GM12878 (cell line): ENCODE results near the gene CPEB1. TPM values are rescaled to one million over a fixed set of nuclear protein-coding genes. Genes with fewer than 3 reads are reported as not detected.

ENCODE experiments used
- ATAC-seq: fragments of 200-7000 bp; cut with Tn5 transposase; 3 replicates; pipeline ENCODE4 v1.9.1; 2020; ENCODE audit warnings: mild to moderate bottlenecking, moderate library complexity
- BruUV-seq: library from RNA; stranded (reverse); fragments of 400-500 nt; replicated peaks from 2 replicates; lab custom pipeline; 2021; lab: Mats Ljungman, UMichigan
- CTCF ChIA-PET: fragments of 300-600 bp; sonication (Branson Sonifier 250); formaldehyde crosslinking; extraction: SDS; loops from one replicate; lab custom pipeline; 2021; ENCODE audit warnings: inconsistent platforms; lab: Yijun Ruan, JAX
- POLR2A ChIA-PET: fragments of 350-600 bp; formaldehyde crosslinking; extraction: SDS; loops from one replicate; lab custom pipeline; 2021; ENCODE audit warnings: inconsistent platforms; lab: Charles Lee
- RAD21 ChIA-PET: fragments of 300-600 bp; sonication (Branson Sonifier 250); formaldehyde crosslinking; loops from one replicate; lab custom pipeline; 2023; ENCODE audit warnings: antibody characterized with exemption; ENCODE audit not compliant: unreplicated experiment; lab: Charles Lee
- SMC1A ChIA-PET: fragments of 300-600 bp; sonication (Branson Sonifier 250); formaldehyde crosslinking; loops from one replicate; lab custom pipeline; 2023; ENCODE audit not compliant: unreplicated experiment, uncharacterized antibody; lab: Charles Lee
- DNase-seq: peaks from one replicate; pipeline ENCODE4 v3.0.0-alpha.2; 2011; ENCODE audit warnings: low read depth, low spot score
- FAIRE-seq: peaks from 3 replicates; lab custom pipeline; 2011; peaks lifted over from hg19 to GRCh38; lab: Jason Lieb, UNC
- H2AFZ ChIP-seq: 2 replicates; pipeline ENCODE4 v1.6.0; 2011; ENCODE audit warnings: low read depth, low read length, control low read depth; ENCODE audit not compliant: control insufficient read depth
- H3K27ac ChIP-seq: 2 replicates; pipeline ENCODE4 v1.5.1; 2011; ENCODE audit warnings: control low read depth; ENCODE audit not compliant: control insufficient read depth, insufficient read depth
- H3K27me3 ChIP-seq, 2 experiments: replicated peaks in 1 of 2; 2 replicates each; pipeline versions ENCODE4 v1.6.0 to v1.6.1; 2011; ENCODE audit warnings: low read length in 1 of 2; ENCODE audit not compliant: control insufficient read depth in 2 of 2, insufficient read depth in 2 of 2
- H3K36me3 ChIP-seq, 2 experiments: 2 replicates each; pipeline ENCODE4 v1.5.1; 2011; ENCODE audit warnings: low read length in 1 of 2; ENCODE audit not compliant: control insufficient read depth in 2 of 2, insufficient read depth in 2 of 2
- H3K4me1 ChIP-seq: 2 replicates; pipeline ENCODE4 v1.6.1; 2011; ENCODE audit warnings: mild to moderate bottlenecking, low read length, moderate library complexity, mixed read lengths; ENCODE audit not compliant: control insufficient read depth, insufficient read depth
- H3K4me2 ChIP-seq: 2 replicates; pipeline ENCODE4 v1.6.0; 2011; ENCODE audit warnings: control low read depth; ENCODE audit not compliant: control insufficient read depth, insufficient read depth
- H3K4me3 ChIP-seq: fragments of 200-600 bp; sonication (generic); 2 replicates; pipeline ENCODE4 v1.5.1; 2016
- H3K79me2 ChIP-seq: 2 replicates; pipeline ENCODE4 v1.6.0; 2011; ENCODE audit warnings: low read length; ENCODE audit not compliant: control insufficient read depth, insufficient read depth
- H3K9ac ChIP-seq: 2 replicates; pipeline ENCODE4 v1.8.0; 2011; ENCODE audit warnings: low read length, control low read depth, mixed read lengths; ENCODE audit not compliant: control insufficient read depth, insufficient read depth
- H3K9me3 ChIP-seq: replicated peaks from 3 replicates; pipeline ENCODE4 v1.5.1; 2011; ENCODE audit warnings: mild to moderate bottlenecking, low read length; ENCODE audit not compliant: control insufficient read depth, insufficient read depth
- H4K20me1 ChIP-seq: 2 replicates; pipeline ENCODE4 v1.6.0; 2011; ENCODE audit not compliant: control insufficient read depth, insufficient read depth
- CEBPB ChIP-seq, 2 experiments: fragments of 150-350 bp in 1 of 2; IDR thresholded peaks; 2 replicates each; pipeline ENCODE4 v1.6.1; 2012 to 2014; ENCODE audit warnings: low read depth in 2 of 2, low read length in 2 of 2, borderline replicate concordance in 1 of 2, inconsistent platforms in 1 of 2
- CHD1 ChIP-seq: IDR thresholded peaks from 2 replicates; pipeline ENCODE4 v1.6.1; 2012; ENCODE audit warnings: low read depth, low read length, improper control_type of control experiment
- EED ChIP-seq: sonication (generic); IDR thresholded peaks from 2 replicates; pipeline ENCODE4 v1.6.1; 2016; ENCODE audit warnings: antibody characterized with exemption, low read depth
- ESRRA ChIP-seq: IDR thresholded peaks from 2 replicates; pipeline ENCODE4 v1.6.1; 2012; ENCODE audit warnings: mild to moderate bottlenecking, low read length, improper control_type of control experiment
- HCFC1 ChIP-seq: fragments of 150-350 bp; IDR thresholded peaks from 2 replicates; pipeline ENCODE4 v1.6.1; 2014; ENCODE audit warnings: low read length
- JUNB ChIP-seq: IDR thresholded peaks from 2 replicates; pipeline ENCODE4 v1.6.1; 2016; ENCODE audit warnings: antibody characterized with exemption, mild to moderate bottlenecking
- NFYA ChIP-seq: IDR thresholded peaks from 2 replicates; pipeline ENCODE4 v1.6.1; 2011; ENCODE audit warnings: low read depth, mild to moderate bottlenecking, low read length, improper control_type of control experiment, borderline replicate concordance
- POLR2A ChIP-seq: IDR thresholded peaks from 2 replicates; pipeline ENCODE4 v1.6.1; 2011; ENCODE audit warnings: low read depth, mild to moderate bottlenecking, low read length
- RAD51 ChIP-seq: fragments of 450-650 bp; IDR thresholded peaks from 2 replicates; pipeline ENCODE4 v1.6.1; 2016; ENCODE audit warnings: moderate library complexity, mild to moderate bottlenecking, inconsistent platforms
- SIN3A ChIP-seq: IDR thresholded peaks from 2 replicates; pipeline ENCODE4 v1.6.1; 2012; ENCODE audit warnings: low read depth, low read length, improper control_type of control experiment
- SMARCA5 ChIP-seq: fragments of 450-650 bp; IDR thresholded peaks from 2 replicates; pipeline ENCODE4 v1.6.1; 2017; ENCODE audit warnings: mild to moderate bottlenecking
- SREBF1 ChIP-seq: IDR thresholded peaks from 2 replicates; pipeline ENCODE4 v1.6.1; 2012; ENCODE audit warnings: mild to moderate bottlenecking, low read length
- SREBF2 ChIP-seq: IDR thresholded peaks from 2 replicates; pipeline ENCODE4 v1.6.1; 2012; ENCODE audit warnings: mild to moderate bottlenecking, low read length
- TAF1 ChIP-seq: IDR thresholded peaks from 2 replicates; pipeline ENCODE4 v1.6.1; 2011; ENCODE audit warnings: mild to moderate bottlenecking, low read depth, low read length, borderline replicate concordance
- WGBS: methylation state at CpG from one replicate; pipeline ENCODE4 v1.1.6; 2016; ENCODE audit warnings: low lambda C conversion rate; ENCODE audit not compliant: insufficient replicate concordance, insufficient coverage; ENCODE audit errors: missing lambda C conversion rate; 5-methylcytosine and 5-hydroxymethylcytosine counted together
- in situ Hi-C: fragments of 300-500 bp; cut with MboI; formaldehyde crosslinking; loops from 9 replicates; pipeline ENCODE4 v1.14.3; 2018; ENCODE audit warnings: mixed read lengths
- intact Hi-C: fragments of 100-400 bp; cut with micrococcal nuclease; formaldehyde crosslinking; loops from one replicate; pipeline ENCODE4 v1.14.2; 2022; ENCODE audit not compliant: unreplicated experiment
- polyA plus RNA-seq, 11 experiments: library from polyadenylated mRNA; depleted of rRNA in 4 of 11; unstranded in 6 of 11; stranded (reverse) in 5 of 11; fragments of >200 nt; fragmentation: Nextera tagmentation in 4 of 11; fragmentation: Illumina TruSeq in 1 of 11; extraction: Ambion mirVana in 4 of 11; extraction: Trizol in 1 of 11; gene quantifications; 1 replicate in 1 of 11; 2 replicates in 10 of 11; pipeline versions ENCODE4 v1.2.1 to v1.2.3, GENCODE V29; 2011 to 2016; ENCODE audit warnings: inconsistent platforms in 2 of 11, missing spikeins in 2 of 11, low read depth in 1 of 11
- total RNA-seq, 4 experiments: library from RNA; depleted of rRNA in 3 of 4; stranded (reverse); fragments of >200 nt in 3 of 4; fragmentation: Illumina TruSeq in 1 of 4; extraction: Trizol in 1 of 4; gene quantifications; 2 replicates each; pipeline versions ENCODE4 v1.2.1 to v1.2.3, GENCODE V29; 2013 to 2021
- TF ChIP-seq, protein P1 (sequence below): IDR thresholded peaks from 2 replicates; pipeline ENCODE4 v1.6.1; 2012; ENCODE audit warnings: low read depth, low read length, improper control_type of control experiment
- TF ChIP-seq, protein P2 (sequence below): fragments of 450-650 bp; IDR thresholded peaks from 2 replicates; pipeline ENCODE4 v1.6.1; 2017; ENCODE audit warnings: mild to moderate bottlenecking
- TF ChIP-seq, protein P3 (sequence below): fragments of 450-650 bp; IDR thresholded peaks from 2 replicates; pipeline ENCODE4 v1.6.1; 2017; ENCODE audit warnings: mild to moderate bottlenecking, low read depth, inconsistent platforms; ENCODE audit not compliant: poor library complexity, severe bottlenecking

The CPEB1 gene
- total and polyA plus RNA-seq, 10 of the 15 experiments (the other 5 are each of a cell fraction or from before 2014, with no cell fraction given), result 0.05 to 1.1 (median 0.46) TPM

- ATAC-seq, result peak; percentile 90
- intact Hi-C loops, result no loop called here
- RAD21 ChIA-PET, result no interaction called here
- no peak for TF ChIP-seq TAF1
- no peak for TF ChIP-seq NFYA
- no peak for TF ChIP-seq CEBPB (IDR thresholded peaks at IDR 0.05; ENCODE audit: borderline replicate concordance in 1 of 2, low read depth in 2 of 2, low read length in 2 of 2)
- TF ChIP-seq CHD1, result no peak
- no peak for TF ChIP-seq SREBF1
- no peak for TF ChIP-seq HCFC1
- TF ChIP-seq, protein P1, sequence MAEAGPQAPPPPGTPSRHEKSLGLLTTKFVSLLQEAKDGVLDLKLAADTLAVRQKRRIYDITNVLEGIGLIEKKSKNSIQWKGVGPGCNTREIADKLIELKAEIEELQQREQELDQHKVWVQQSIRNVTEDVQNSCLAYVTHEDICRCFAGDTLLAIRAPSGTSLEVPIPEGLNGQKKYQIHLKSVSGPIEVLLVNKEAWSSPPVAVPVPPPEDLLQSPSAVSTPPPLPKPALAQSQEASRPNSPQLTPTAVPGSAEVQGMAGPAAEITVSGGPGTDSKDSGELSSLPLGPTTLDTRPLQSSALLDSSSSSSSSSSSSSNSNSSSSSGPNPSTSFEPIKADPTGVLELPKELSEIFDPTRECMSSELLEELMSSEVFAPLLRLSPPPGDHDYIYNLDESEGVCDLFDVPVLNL, result no peak
- TF ChIP-seq, protein P2, sequence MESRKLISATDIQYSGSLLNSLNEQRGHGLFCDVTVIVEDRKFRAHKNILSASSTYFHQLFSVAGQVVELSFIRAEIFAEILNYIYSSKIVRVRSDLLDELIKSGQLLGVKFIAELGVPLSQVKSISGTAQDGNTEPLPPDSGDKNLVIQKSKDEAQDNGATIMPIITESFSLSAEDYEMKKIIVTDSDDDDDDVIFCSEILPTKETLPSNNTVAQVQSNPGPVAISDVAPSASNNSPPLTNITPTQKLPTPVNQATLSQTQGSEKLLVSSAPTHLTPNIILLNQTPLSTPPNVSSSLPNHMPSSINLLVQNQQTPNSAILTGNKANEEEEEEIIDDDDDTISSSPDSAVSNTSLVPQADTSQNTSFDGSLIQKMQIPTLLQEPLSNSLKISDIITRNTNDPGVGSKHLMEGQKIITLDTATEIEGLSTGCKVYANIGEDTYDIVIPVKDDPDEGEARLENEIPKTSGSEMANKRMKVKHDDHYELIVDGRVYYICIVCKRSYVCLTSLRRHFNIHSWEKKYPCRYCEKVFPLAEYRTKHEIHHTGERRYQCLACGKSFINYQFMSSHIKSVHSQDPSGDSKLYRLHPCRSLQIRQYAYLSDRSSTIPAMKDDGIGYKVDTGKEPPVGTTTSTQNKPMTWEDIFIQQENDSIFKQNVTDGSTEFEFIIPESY, result no peak
- no peak for TF ChIP-seq RAD51
- TF ChIP-seq SMARCA5, result no peak
- TF ChIP-seq JUNB, result no peak
- TF ChIP-seq ESRRA, result no peak
- TF ChIP-seq SIN3A, result no peak
- no peak for TF ChIP-seq EED
- TF ChIP-seq POLR2A, result peak; percentile 91
- TF ChIP-seq SREBF2, result no peak
- TF ChIP-seq, protein P3, sequence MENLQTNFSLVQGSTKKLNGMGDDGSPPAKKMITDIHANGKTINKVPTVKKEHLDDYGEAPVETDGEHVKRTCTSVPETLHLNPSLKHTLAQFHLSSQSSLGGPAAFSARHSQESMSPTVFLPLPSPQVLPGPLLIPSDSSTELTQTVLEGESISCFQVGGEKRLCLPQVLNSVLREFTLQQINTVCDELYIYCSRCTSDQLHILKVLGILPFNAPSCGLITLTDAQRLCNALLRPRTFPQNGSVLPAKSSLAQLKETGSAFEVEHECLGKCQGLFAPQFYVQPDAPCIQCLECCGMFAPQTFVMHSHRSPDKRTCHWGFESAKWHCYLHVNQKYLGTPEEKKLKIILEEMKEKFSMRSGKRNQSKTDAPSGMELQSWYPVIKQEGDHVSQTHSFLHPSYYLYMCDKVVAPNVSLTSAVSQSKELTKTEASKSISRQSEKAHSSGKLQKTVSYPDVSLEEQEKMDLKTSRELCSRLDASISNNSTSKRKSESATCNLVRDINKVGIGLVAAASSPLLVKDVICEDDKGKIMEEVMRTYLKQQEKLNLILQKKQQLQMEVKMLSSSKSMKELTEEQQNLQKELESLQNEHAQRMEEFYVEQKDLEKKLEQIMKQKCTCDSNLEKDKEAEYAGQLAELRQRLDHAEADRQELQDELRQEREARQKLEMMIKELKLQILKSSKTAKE, result no peak
Observed at GRCh38 chr15:82680200-82681102, 33.3 kb upstream of the CPEB1 start.

More at GRCh38 chr15:82680200-82681102, 33.3 kb upstream of the CPEB1 start:
- SMC1A ChIA-PET, result interaction anchor here (1.1 kb wide), 1 partner anchor 53 kb away, joined by 3 read pairs; no protein-coding TSS in a partner anchor
- no TSS peak for BruUV-seq
- in situ Hi-C loops, result no loop called here
- Histone ChIP-seq H3K27ac (no peak overlapping the region), H3K36me3 (no peaks in the 10 kb centered on the region), H4K20me1 (no peaks in the 10 kb centered on the region), H3K27me3 (no peaks in the 10 kb centered on the region; a peak in 1 of 4 replicates), H2AFZ (peak overlapping the region; percentile 88), H3K4me1 (no peaks in the 10 kb centered on the region), H3K79me2 (no peaks in the 10 kb centered on the region), H3K4me3 (peak overlapping the region; percentile 71), H3K4me2 (peak overlapping the region; percentile 89), H3K9me3 (no peaks in the 10 kb centered on the region; the same call in 2 of the 3 replicates), H3K9ac (peak overlapping the region; percentile 16; the same call in 1 of the 2 replicates)
- FAIRE-seq (no peak), DNase-seq (no peak)
- POLR2A ChIA-PET, result no interaction called here
- CTCF ChIA-PET, result no interaction called here
- WGBS, result 26% methylated on average over 62 of the region's 76 CpGs
